ENCODE results near the gene HNRNPLL. TPM values are rescaled to one million over a fixed set of nuclear protein-coding genes. Genes with fewer than 3 reads are reported as not detected.

HNRNPLL gene
- total RNA-seq, 1 experiment from 2014 or later, result 41.3 TPM

Other genes starting within 250 kb of the HNRNPLL start
- 132 and 138 TPM in 2 replicates for gene ATL2, start 225.7 kb downstream of the HNRNPLL start, total RNA-seq (2014; rRNA removed; shearing (Covaris generic))
- 2.8 and 3.8 TPM in 2 replicates for gene GALM, start 63.2 kb upstream of the HNRNPLL start, total RNA-seq (2014; rRNA removed; shearing (Covaris generic))
- gene SRSF7, start 148.4 kb upstream of the HNRNPLL start, total RNA-seq (2014; rRNA removed; shearing (Covaris generic)), result 76.1 and 79.9 TPM in 2 replicates
- 24.6 and 25.0 TPM in 2 replicates for gene GEMIN6, start 175.3 kb upstream of the HNRNPLL start, total RNA-seq (2014; rRNA removed; shearing (Covaris generic))